HG02938 (cell line): ENCODE data around the gene ARHGEF40.

Experiments used
- ATAC-seq: cut with Tn5 transposase; IDR thresholded peaks from one replicate; pipeline ENCODE4 v1.9.1; 2021; ENCODE audit warnings: mild to moderate bottlenecking, moderate library complexity; ENCODE audit not compliant: unreplicated experiment

Gene ARHGEF40

GRCh38 chr14:21112255-21112654 lies 42.2 kb downstream of the ARHGEF40 start:
- ATAC-seq, result no peak

GRCh38 chr14:21113369-21113768 lies 43.3 kb downstream of the ARHGEF40 start:
- no peak for ATAC-seq

- no peak for ATAC-seq
These were observed 48.8 kb downstream of the ARHGEF40 start for GRCh38 chr14:21118933-21119332.

GRCh38 chr14:21120686-21121085 lies 50.6 kb downstream of the ARHGEF40 start:
- no peak for ATAC-seq

GRCh38 chr14:21121122-21121521 lies 51.0 kb downstream of the ARHGEF40 start:
- no peak for ATAC-seq

GRCh38 chr14:21123429-21123828 lies 53.3 kb downstream of the ARHGEF40 start:
- no peak for ATAC-seq

- no peak for ATAC-seq
These were observed 63.8 kb downstream of the ARHGEF40 start for GRCh38 chr14:21133901-21134300.

- ATAC-seq, result no peak
These were observed 65.9 kb downstream of the ARHGEF40 start for GRCh38 chr14:21136024-21136423.
